A549 treated with AZD2906 at 1 μM for 4 hours (cell line): ENCODE measurements around the gene SNX5. TPM values are rescaled to one million over a fixed set of nuclear protein-coding genes. Genes with fewer than 3 reads are reported as not detected.

Source experiments
- total RNA-seq: library from RNA; stranded (reverse); fragments of 200-300 nt; extraction: Qiagen RNA extraction; gene quantifications from 5 replicates; pipeline ENCODE4 v1.2.3, GENCODE V29; 2022

Gene SNX5
- total RNA-seq = 218 to 233 TPM (median 225 TPM) in 5 replicates

DNA sequence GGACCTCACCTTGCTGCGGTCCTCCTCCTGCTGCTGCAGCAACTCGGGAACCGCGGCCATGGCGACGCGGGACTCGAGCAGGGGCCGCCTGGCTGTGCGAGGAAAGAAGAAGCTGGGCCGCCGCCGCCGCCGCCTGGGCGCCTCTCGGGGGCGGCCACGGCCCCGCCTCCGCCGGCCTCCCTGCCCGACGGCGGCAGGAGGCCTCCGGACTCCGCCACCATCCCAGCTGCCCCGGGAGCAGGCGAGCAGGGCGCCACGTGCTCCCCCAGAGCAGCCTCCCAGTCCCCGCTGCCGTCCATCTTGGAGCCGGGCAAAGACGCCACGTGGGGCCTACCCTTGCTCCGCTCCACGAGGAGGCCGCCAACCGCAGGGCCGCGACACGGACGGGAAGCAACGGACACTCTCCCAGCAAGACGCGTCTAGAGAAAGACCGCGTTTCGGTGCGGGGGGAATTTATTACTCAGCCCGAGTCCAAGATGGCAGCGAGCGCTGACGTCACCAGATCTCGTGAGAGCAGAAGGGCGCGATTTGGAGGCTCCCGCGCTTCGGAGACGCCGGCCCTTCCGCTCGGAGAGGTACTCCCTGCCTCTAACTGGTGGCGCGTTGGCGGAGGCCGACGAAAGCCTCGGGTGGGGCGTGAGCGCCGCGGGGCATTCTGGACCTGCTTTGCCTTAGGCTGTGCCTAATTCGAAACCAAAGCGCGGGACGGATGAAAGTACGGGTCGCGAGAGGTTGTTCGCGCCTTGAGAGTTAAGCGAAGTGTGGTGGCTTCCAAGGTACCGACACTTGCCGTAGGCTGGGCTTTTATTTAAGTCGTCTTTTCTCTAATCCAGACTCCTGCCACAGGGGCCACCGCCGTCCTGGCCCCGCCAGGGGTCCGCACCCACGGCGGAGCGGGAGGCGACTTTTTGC is at the start of gene SNX5, which contains the start of gene MGME1:
Gene SNX5 (minus strand): TSS at position 429 of the 912 bp plus-strand sequence. CDS start 369 bp downstream, at position 60.
Gene MGME1 (plus strand): TSS at position 653 of the 912 bp plus-strand sequence. CDS start 842 bp downstream, outside the sequence.

Other genes with a start within 250 kb of the SNX5 start
- gene MGME1, start 224 bp upstream of the SNX5 start, total RNA-seq = 37.7 to 43.0 TPM (median 38.8 TPM) in 5 replicates
- gene OVOL2, start 89.1 kb upstream of the SNX5 start, total RNA-seq = 0.21 to 0.46 TPM (median 0.38 TPM) in 5 replicates
- gene KAT14, start 169.1 kb upstream of the SNX5 start, total RNA-seq = 9.0 to 10.8 TPM (median 10.5 TPM) in 5 replicates
- 21.9 to 27.3 TPM (median 24.8 TPM) in 5 replicates for gene PET117, start 169.1 kb upstream of the SNX5 start, total RNA-seq